ENCODE measurements around the gene FOXK1.

FOXK1 gene

GRCh38 chr7:4762121-4763055 lies 80.3 kb downstream of the FOXK1 start:
- Histone ChIP-seq H3K36me3 (ENCODE audit: control insufficient read depth in 1 of 2, insufficient read depth in 2 of 2, low read length in 2 of 2) (peaks cover 52 to 82% of the 10 kb centered on the region in 2 donors), H3K9me3 (ENCODE audit: control insufficient read depth in 1 of 2, low read length in 2 of 2) (no peaks in the 10 kb centered on the region), H3K4me3 (ENCODE audit: low read depth in 1 of 2, low read length in 2 of 2) (no peak overlapping the region), H3K9ac (ENCODE audit: low read depth in 1 of 2, low read length in 2 of 2) (no peak overlapping the region), H3K4me1 (ENCODE audit: control insufficient read depth in 1 of 2, insufficient read depth in 2 of 2, low read length in 2 of 2) (no peaks in the 10 kb centered on the region), H3K27ac (ENCODE audit: low read depth, low read length) (no peak overlapping the region), H3K27me3 (ENCODE audit: control insufficient read depth in 1 of 2, insufficient read depth in 2 of 2, low read length in 2 of 2) (no peaks in the 10 kb centered on the region)

- H3K9ac ChIP-seq (ENCODE audit: low read depth in 1 of 2, low read length in 2 of 2) = no peak overlapping the region
Observed at GRCh38 chr7:4763091-4763793, 81.1 kb downstream of the FOXK1 start.

GRCh38 chr7:4763794-4764185 lies 81.7 kb downstream of the FOXK1 start:
- Histone ChIP-seq H3K4me3 (ENCODE audit: low read depth in 1 of 2, low read length in 2 of 2) (no peak overlapping the region), H3K27ac (ENCODE audit: low read depth, low read length) (no peak overlapping the region), H3K9me3 (ENCODE audit: control insufficient read depth in 1 of 2, low read length in 2 of 2) (no peaks in the 10 kb centered on the region), H3K27me3 (ENCODE audit: control insufficient read depth in 1 of 2, insufficient read depth in 2 of 2, low read length in 2 of 2) (no peaks in the 10 kb centered on the region), H3K36me3 (ENCODE audit: control insufficient read depth in 1 of 2, insufficient read depth in 2 of 2, low read length in 2 of 2) (peaks cover 48 to 69% of the 10 kb centered on the region in 2 donors), H3K9ac (ENCODE audit: low read depth in 1 of 2, low read length in 2 of 2) (no peak overlapping the region), H3K4me1 (ENCODE audit: control insufficient read depth in 1 of 2, insufficient read depth in 2 of 2, low read length in 2 of 2) (no peaks in the 10 kb centered on the region)

More at GRCh38 chr7:4763091-4763793, 81.1 kb downstream of the FOXK1 start:
- no peaks in the 10 kb centered on the region for H3K9me3 ChIP-seq (ENCODE audit: control insufficient read depth in 1 of 2, low read length in 2 of 2)
- peaks cover 52 to 74% of the 10 kb centered on the region in 2 donors for H3K36me3 ChIP-seq (ENCODE audit: control insufficient read depth in 1 of 2, insufficient read depth in 2 of 2, low read length in 2 of 2)
- H3K27me3 ChIP-seq (ENCODE audit: control insufficient read depth in 1 of 2, insufficient read depth in 2 of 2, low read length in 2 of 2) = no peaks in the 10 kb centered on the region
- no peak overlapping the region for H3K4me3 ChIP-seq (ENCODE audit: low read depth in 1 of 2, low read length in 2 of 2)
- H3K4me1 ChIP-seq (ENCODE audit: control insufficient read depth in 1 of 2, insufficient read depth in 2 of 2, low read length in 2 of 2) = no peaks in the 10 kb centered on the region
- H3K27ac ChIP-seq (ENCODE audit: low read depth, low read length) = no peak overlapping the region

- no peaks in the 10 kb centered on the region for H3K4me1 ChIP-seq (ENCODE audit: control insufficient read depth in 1 of 2, insufficient read depth in 2 of 2, low read length in 2 of 2)
- H3K36me3 ChIP-seq (ENCODE audit: control insufficient read depth in 1 of 2, insufficient read depth in 2 of 2, low read length in 2 of 2) = peaks cover 46 to 64% of the 10 kb centered on the region in 2 donors
- no peaks in the 10 kb centered on the region for H3K9me3 ChIP-seq (ENCODE audit: control insufficient read depth in 1 of 2, low read length in 2 of 2)
- no peak overlapping the region for H3K9ac ChIP-seq (ENCODE audit: low read depth in 1 of 2, low read length in 2 of 2)
- no peaks in the 10 kb centered on the region for H3K27me3 ChIP-seq (ENCODE audit: control insufficient read depth in 1 of 2, insufficient read depth in 2 of 2, low read length in 2 of 2)
- no peak overlapping the region for H3K27ac ChIP-seq (ENCODE audit: low read depth, low read length)
- no peak overlapping the region for H3K4me3 ChIP-seq (ENCODE audit: low read depth in 1 of 2, low read length in 2 of 2)
Observed at GRCh38 chr7:4764402-4765007, 82.4 kb downstream of the FOXK1 start.

- H3K27ac ChIP-seq (ENCODE audit: low read depth, low read length) = no peak overlapping the region
Observed at GRCh38 chr7:4765776-4766490, 83.8 kb downstream of the FOXK1 start.

GRCh38 chr7:4766666-4767519 lies 84.8 kb downstream of the FOXK1 start:
- H3K4me1 ChIP-seq (ENCODE audit: control insufficient read depth in 1 of 2, insufficient read depth in 2 of 2, low read length in 2 of 2) = no peaks in the 10 kb centered on the region
- no peaks in the 10 kb centered on the region for H3K9me3 ChIP-seq (ENCODE audit: control insufficient read depth in 1 of 2, low read length in 2 of 2)
- no peaks in the 10 kb centered on the region for H3K27me3 ChIP-seq (ENCODE audit: control insufficient read depth in 1 of 2, insufficient read depth in 2 of 2, low read length in 2 of 2)
- H3K27ac ChIP-seq (ENCODE audit: low read depth, low read length) = no peak overlapping the region
- H3K4me3 ChIP-seq (ENCODE audit: low read depth in 1 of 2, low read length in 2 of 2) = no peak overlapping the region
- H3K36me3 ChIP-seq (ENCODE audit: control insufficient read depth in 1 of 2, insufficient read depth in 2 of 2, low read length in 2 of 2) = peaks cover 32 to 43% of the 10 kb centered on the region in 2 donors
- H3K9ac ChIP-seq (ENCODE audit: low read depth in 1 of 2, low read length in 2 of 2) = no peak overlapping the region

More at GRCh38 chr7:4765776-4766490, 83.8 kb downstream of the FOXK1 start:
- Histone ChIP-seq H3K4me1 (ENCODE audit: control insufficient read depth in 1 of 2, insufficient read depth in 2 of 2, low read length in 2 of 2) (no peaks in the 10 kb centered on the region), H3K9ac (ENCODE audit: low read depth in 1 of 2, low read length in 2 of 2) (no peak overlapping the region), H3K36me3 (ENCODE audit: control insufficient read depth in 1 of 2, insufficient read depth in 2 of 2, low read length in 2 of 2) (peaks cover 34 to 53% of the 10 kb centered on the region in 2 donors), H3K27me3 (ENCODE audit: control insufficient read depth in 1 of 2, insufficient read depth in 2 of 2, low read length in 2 of 2) (no peaks in the 10 kb centered on the region), H3K9me3 (ENCODE audit: control insufficient read depth in 1 of 2, low read length in 2 of 2) (no peaks in the 10 kb centered on the region), H3K4me3 (ENCODE audit: low read depth in 1 of 2, low read length in 2 of 2) (no peak overlapping the region)

- Histone ChIP-seq H3K9me3 (ENCODE audit: control insufficient read depth in 1 of 2, low read length in 2 of 2) (no peaks in the 10 kb centered on the region), H3K4me3 (ENCODE audit: low read depth in 1 of 2, low read length in 2 of 2) (no peak overlapping the region), H3K4me1 (ENCODE audit: control insufficient read depth in 1 of 2, insufficient read depth in 2 of 2, low read length in 2 of 2) (no peaks in the 10 kb centered on the region), H3K36me3 (ENCODE audit: control insufficient read depth in 1 of 2, insufficient read depth in 2 of 2, low read length in 2 of 2) (peaks cover 16 to 23% of the 10 kb centered on the region in 2 donors), H3K9ac (ENCODE audit: low read depth in 1 of 2, low read length in 2 of 2) (no peak overlapping the region), H3K27me3 (ENCODE audit: control insufficient read depth in 1 of 2, insufficient read depth in 2 of 2, low read length in 2 of 2) (no peaks in the 10 kb centered on the region), H3K27ac (ENCODE audit: low read depth, low read length) (no peak overlapping the region)
Observed at GRCh38 chr7:4768597-4769569, 86.8 kb downstream of the FOXK1 start.

GRCh38 chr7:4769761-4770160 lies 87.7 kb downstream of the FOXK1 start:
- Histone ChIP-seq H3K36me3 (ENCODE audit: control insufficient read depth in 1 of 2, insufficient read depth in 2 of 2, low read length in 2 of 2) (peaks cover 10 to 14% of the 10 kb centered on the region in 2 donors), H3K9ac (ENCODE audit: low read depth in 1 of 2, low read length in 2 of 2) (no peak overlapping the region), H3K27me3 (ENCODE audit: control insufficient read depth in 1 of 2, insufficient read depth in 2 of 2, low read length in 2 of 2) (no peaks in the 10 kb centered on the region), H3K4me3 (ENCODE audit: low read depth in 1 of 2, low read length in 2 of 2) (no peak overlapping the region), H3K4me1 (ENCODE audit: control insufficient read depth in 1 of 2, insufficient read depth in 2 of 2, low read length in 2 of 2) (peaks cover 7 to 9% of the 10 kb centered on the region in 2 donors), H3K27ac (ENCODE audit: low read depth, low read length) (no peak overlapping the region), H3K9me3 (ENCODE audit: control insufficient read depth in 1 of 2, low read length in 2 of 2) (no peaks in the 10 kb centered on the region)

Data from duodenal mucosa (tissue), 2 donors.